ENCODE results near the gene MLLT6.

GRCh38 chr17:38719943-38720641 lies 15.0 kb downstream of the MLLT6 start:
- TF ChIP-seq CTCF (IDR thresholded peaks at IDR 0.05) (no peak), POLR2AphosphoS5 (IDR thresholded peaks at IDR 0.05) (no peak), EP300 (IDR thresholded peaks at IDR 0.05) (no peak), POLR2A (IDR thresholded peaks at IDR 0.05; ENCODE audit: low read depth) (no peak)

Measured in esophagus muscularis mucosa (tissue), 4 donors.